K562 (cell line): ENCODE measurements around the gene NMRK2. TPM values are rescaled to one million over a fixed set of nuclear protein-coding genes. Genes with fewer than 3 reads are reported as not detected.

Experiments used
- ATF4 ChIP-seq: fragments of 450-650 bp; formaldehyde crosslinking; IDR thresholded peaks from 2 replicates; pipeline ENCODE4 v1.4.0; 2022; ENCODE audit warnings: mild to moderate bottlenecking, moderate library complexity
- BMI1 ChIP-seq: fragments of 150-350 bp; IDR thresholded peaks from 2 replicates; pipeline ENCODE4 v1.6.1; 2014; ENCODE audit warnings: low read length
- BRF1 ChIP-seq: IDR thresholded peaks from 3 replicates; pipeline ENCODE4 v1.6.1; 2011; ENCODE audit warnings: borderline replicate concordance, mild to moderate bottlenecking; ENCODE audit not compliant: insufficient read length; ENCODE audit errors: extremely low read depth
- CUX1 ChIP-seq: fragments of 200-800 bp; sonication (Bioruptor generic); IDR thresholded peaks from 2 replicates; pipeline ENCODE4 v1.6.1; 2016; ENCODE audit warnings: missing genetic modification characterization, missing compliant biosample characterization
- KLF13 ChIP-seq: fragments of 450-650 bp; IDR thresholded peaks from 2 replicates; pipeline ENCODE4 v1.6.1; 2016; ENCODE audit warnings: missing genetic modification characterization, low read depth, mild to moderate bottlenecking, missing compliant biosample characterization, moderate library complexity, borderline replicate concordance
- MAFG ChIP-seq: fragments of 450-650 bp; conservative IDR thresholded peaks from 2 replicates; pipeline ENCODE4 v1.6.1; 2016; ENCODE audit warnings: missing genetic modification characterization, missing compliant biosample characterization
- OTX1 ChIP-seq: fragments of 450-650 bp; formaldehyde crosslinking; IDR thresholded peaks from 2 replicates; pipeline ENCODE4 v1.4.0; 2022; ENCODE audit warnings: mild to moderate bottlenecking
- PTTG1 ChIP-seq: fragments of 450-650 bp; IDR thresholded peaks from 2 replicates; pipeline ENCODE4 v1.6.1; 2016; ENCODE audit warnings: low read depth, mild to moderate bottlenecking, missing genetic modification characterization, missing compliant biosample characterization
- RBM34 ChIP-seq: fragments of 200-400 bp; formaldehyde crosslinking; IDR thresholded peaks from 2 replicates; pipeline ENCODE4 v1.6.1; 2018; ENCODE audit warnings: low read length, borderline replicate concordance; ENCODE audit not compliant: insufficient read depth
- TRIM24 ChIP-seq, 2 experiments: fragments of 450-650 bp; IDR thresholded peaks; 2 replicates each; pipeline ENCODE4 v1.6.1; 2016
- VEZF1 ChIP-seq: fragments of 200-800 bp; sonication (Bioruptor generic); IDR thresholded peaks from 2 replicates; pipeline ENCODE4 v1.6.1; 2017; ENCODE audit warnings: missing genetic modification characterization, missing compliant biosample characterization
- ZBTB33 ChIP-seq: sonication (generic); formaldehyde crosslinking; IDR thresholded peaks from 2 replicates; pipeline ENCODE4 v1.8.1; 2023; ENCODE audit warnings: mild to moderate bottlenecking, missing genetic modification reagents
- ZNF121 ChIP-seq: sonication (generic); formaldehyde crosslinking; conservative IDR thresholded peaks from 2 replicates; pipeline ENCODE4 v1.8.0; 2022; ENCODE audit warnings: missing genetic modification reagents
- ZNF184 ChIP-seq: sonication (generic); formaldehyde crosslinking; IDR thresholded peaks from 2 replicates; pipeline ENCODE4 v1.5.0; 2020; ENCODE audit warnings: missing genetic modification reagents
- ZNF263 ChIP-seq: sonication (generic); formaldehyde crosslinking; IDR thresholded peaks from 2 replicates; pipeline ENCODE4 v1.8.0; 2022; ENCODE audit warnings: mild to moderate bottlenecking, missing genetic modification reagents, borderline replicate concordance
- polyA plus RNA-seq, 8 experiments: library from polyadenylated mRNA; depleted of rRNA in 4 of 8; stranded (reverse) in 5 of 8; unstranded in 3 of 8; fragments of >200 nt; fragmentation: Nextera tagmentation in 2 of 8; fragmentation: Illumina TruSeq in 1 of 8; extraction: Ambion mirVana in 2 of 8; extraction: Trizol in 1 of 8; gene quantifications; 2 replicates each; pipeline versions ENCODE4 v1.2.1 to v1.2.3, GENCODE V29; 2011 to 2014; ENCODE audit warnings: inconsistent platforms in 1 of 8, missing spikeins in 1 of 8
- total RNA-seq, 7 experiments: library from RNA; depleted of rRNA in 6 of 7; stranded (reverse); fragments of >200 nt in 6 of 7; fragmentation: Illumina TruSeq in 2 of 7; extraction: Trizol in 2 of 7; gene quantifications; 2 replicates each; pipeline versions ENCODE4 v1.2.1 to v1.2.3, GENCODE V29; 2011 to 2021; ENCODE audit warnings: low replicate concordance in 1 of 7

NMRK2 gene
- total and polyA plus RNA-seq, 9 of the 15 experiments (the other 6 are each of a cell fraction or from before 2014, with no cell fraction given): not detected

DNA sequence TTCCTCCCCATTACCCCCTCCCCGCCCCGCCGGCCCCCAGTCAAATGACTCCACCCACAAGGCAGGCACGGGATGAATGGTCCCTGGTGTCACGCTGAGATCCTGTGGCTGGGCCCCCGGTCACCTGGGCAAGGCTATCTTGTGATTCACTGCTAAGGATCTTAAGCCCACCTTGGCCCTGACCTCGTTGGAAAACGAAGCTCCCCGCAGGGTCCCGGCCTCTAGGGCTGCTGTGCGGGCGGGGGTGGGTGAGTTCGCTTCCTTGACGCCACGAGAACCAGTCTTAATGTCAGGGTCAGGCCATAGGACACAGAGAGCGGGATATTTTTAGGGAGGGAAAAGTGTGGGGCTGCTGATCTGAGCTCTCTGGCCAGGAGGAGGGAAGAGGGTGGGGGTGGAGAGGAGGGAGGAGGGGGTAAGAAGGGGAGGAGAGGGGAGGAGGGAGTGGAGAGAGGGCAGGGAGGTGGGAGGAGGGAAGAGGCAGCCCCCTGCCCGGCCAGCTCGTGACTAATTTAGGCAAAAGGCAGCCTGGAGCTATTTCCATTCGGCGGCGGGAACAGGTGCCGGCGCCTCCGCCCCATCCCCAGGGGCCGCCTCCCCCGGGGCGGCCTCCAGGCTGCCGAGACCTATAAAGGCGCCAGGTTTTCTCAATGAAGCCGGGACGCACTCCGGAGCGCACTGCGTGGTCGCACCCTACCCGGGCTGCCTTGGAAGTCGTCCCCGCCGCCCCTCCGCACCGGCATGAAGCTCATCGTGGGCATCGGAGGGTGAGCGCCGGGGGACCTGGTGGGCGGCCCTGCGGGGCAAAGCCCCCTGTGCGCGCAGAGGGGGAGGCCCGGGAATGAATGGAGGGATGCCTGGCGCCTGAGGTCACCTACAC lies at the start of gene NMRK2 (continued):
- TF ChIP-seq OTX1 (CRISPR knock-in tag) (no peak), ZBTB33 (CRISPR knock-in tag) (peak; percentile 39; the same call in 1 of the 2 replicates), ZNF184 (CRISPR knock-in tag) (no peak), RBM34 (no peak), TRIM24 (IDR thresholded peaks at IDR 0.05) (no peak), MAFG (tag) (no peak), ZNF263 (CRISPR knock-in tag) (peak; percentile 56), CUX1 (CRISPR knock-in tag) (no peak), BMI1 (no peak), KLF13 (tag) (no peak), BRF1 (no peak), ZNF121 (CRISPR knock-in tag) (no peak), ATF4 (CRISPR knock-in tag) (no peak), VEZF1 (0 out of 2 replicates have a peak, but pooled peaks have one; percentile 10), PTTG1 (tag) (no peak)
